Measurements from ENCODE around the gene MACROD1. TPM values are rescaled to one million over a fixed set of nuclear protein-coding genes. Genes with fewer than 3 reads are reported as not detected.
A peak's percentile ranks its signal among the peaks of the same experiment; 100 is the strongest.

MACROD1 gene
- total RNA-seq, 1 donor from 2014 or later: 168 TPM

DNA sequence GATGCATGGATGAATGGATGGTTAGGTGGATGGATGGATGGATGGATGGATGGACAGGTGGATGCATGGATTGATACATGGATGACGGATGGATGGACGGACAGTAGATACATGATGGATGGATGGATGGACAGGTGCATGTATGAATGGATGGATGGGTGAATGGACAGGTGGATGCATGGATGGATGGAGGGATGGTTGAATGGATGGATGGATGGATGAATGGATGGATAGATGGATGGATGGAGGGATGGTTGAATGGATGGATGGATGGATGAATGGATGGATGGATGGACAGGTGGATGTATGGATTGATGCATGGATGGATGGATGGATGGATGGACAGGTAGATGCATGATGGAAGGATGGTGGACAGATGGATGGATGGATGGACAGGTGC, 51.7 kb downstream of the MACROD1 start:
- DNase-seq (ENCODE audit: low read depth): no peak

DNA sequence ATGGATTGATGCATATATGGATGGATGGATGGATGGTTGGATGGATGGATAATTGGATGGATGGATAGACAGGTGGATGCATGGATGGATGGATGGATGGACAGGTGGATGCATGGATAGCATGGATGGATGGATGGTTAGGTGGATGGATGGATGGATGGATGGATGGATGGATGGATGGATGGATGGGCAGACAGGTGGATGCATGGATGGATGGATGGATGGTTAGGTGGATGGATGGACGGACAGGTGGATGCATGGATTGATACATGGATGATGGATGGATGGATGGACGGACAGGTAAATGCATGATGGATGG, 52.5 kb downstream of the MACROD1 start:
- DNase-seq (ENCODE audit: low read depth): no peak

DNA sequence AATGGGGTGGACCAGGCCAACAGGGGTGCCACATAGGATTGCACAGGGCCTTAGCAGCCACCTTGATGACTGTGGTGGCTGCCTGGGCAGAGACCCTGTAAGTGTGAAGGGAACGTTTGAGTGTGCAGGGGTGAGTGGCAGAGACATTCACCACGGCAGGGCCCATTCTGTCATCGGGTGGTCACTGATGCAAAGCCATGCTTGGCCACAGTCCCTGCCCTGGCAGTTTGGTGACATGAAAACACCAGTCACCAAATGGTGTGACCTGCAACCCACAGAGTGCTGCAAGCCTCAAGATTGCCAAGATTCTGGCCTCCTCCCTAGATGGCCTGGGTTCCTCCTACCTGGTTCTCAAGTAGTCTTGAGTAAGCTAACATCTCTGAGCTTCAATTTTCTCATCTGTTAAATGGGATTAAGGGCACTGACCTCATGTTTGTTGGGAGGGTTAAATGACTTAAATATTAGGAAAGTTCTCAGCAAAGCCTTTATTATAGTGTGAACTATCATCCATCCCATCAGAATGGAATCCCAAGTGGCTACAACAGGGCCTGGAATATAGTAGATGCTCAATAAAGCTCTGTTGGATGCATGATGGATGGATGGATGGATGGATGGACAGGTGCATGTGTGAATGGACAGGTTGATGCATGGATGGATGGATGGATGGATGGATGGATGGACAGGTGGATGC, 53.0 kb downstream of the MACROD1 start:
- no peak for DNase-seq (ENCODE audit: low read depth)

DNA sequence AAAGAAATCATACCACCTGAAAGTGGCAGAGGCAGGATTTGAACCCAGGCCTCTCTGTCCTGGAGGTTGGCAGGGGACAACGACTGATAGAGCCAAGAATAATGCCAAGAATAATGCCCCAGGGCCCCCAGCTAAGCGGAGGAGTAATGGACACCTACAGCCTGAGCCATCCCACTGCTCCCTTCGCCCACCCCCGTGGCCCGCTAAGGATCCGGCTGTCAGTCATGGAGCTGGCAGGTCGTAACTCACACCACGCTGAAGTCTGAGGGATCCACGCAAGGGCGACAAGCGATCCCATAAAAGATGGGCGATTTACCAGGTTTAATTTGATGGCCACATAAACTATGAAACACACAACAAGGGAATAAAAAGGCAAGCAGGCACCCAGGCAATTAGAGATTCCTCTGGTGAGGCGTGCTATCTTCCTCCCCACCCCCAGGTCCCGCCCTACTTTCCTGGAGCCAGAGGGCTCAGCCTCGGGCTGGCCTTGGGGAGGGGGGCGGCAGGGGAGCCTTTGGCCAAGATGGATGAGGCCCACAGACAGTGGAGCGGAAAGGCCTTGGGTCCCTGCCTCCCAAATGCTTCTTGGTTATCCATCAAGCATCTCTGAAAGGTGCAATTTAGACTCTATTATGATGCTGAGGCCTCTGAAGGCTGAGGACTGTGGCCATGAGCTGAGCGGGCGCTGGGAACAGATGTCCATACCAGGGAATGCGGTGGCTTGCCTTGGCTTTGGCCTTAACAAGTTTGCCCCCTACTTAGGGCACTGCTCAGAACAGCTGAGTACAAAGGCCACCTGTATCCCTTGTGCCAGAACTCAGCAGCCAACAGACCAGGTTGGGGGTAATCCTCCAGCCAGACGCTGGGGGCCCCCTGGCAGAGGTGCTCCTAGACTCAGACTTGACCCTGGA, 55.2 kb downstream of the MACROD1 start:
- DNase-seq (ENCODE audit: low read depth): peak; percentile 58

DNA sequence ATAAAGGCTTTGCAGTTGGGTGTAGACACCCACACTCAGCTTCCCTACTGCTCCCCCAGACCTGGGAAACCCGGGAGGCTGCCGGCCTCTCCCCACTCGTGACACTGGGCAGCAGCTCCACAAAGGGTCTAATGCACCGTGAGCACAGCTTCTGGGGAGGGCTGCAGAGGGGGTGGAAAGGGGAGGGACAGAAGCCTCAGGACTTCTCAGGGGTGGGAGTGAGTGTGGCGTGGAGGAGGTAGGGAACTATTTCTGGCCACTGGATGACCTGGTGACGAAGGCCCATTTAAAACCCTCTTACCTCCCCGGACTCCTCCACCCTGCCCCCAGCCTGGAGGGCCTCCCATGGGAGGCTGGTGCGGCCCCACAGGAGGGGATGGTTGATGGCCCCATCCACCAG, 56.6 kb downstream of the MACROD1 start:
- DNase-seq (ENCODE audit: low read depth): no peak

DNA sequence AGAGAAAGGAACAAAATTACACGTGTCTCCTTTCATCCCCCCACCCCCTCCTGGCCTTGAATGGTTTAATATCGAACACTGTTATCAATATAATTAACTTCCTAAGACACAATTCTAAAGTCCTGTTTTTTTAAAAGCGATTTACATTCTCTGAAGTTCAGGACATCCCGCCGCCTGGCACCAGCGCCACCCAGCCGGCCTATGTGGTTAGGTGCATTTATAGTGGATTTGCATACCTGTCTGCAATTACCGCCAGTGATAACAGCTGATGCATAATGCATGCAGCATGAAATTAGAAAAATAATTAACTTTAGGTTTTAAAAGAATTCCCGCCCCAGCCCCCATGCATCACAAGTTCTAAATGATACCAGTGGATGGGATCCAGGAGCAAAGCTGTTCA, 58.6 kb downstream of the MACROD1 start:
- DNase-seq (ENCODE audit: low read depth): no peak

DNA sequence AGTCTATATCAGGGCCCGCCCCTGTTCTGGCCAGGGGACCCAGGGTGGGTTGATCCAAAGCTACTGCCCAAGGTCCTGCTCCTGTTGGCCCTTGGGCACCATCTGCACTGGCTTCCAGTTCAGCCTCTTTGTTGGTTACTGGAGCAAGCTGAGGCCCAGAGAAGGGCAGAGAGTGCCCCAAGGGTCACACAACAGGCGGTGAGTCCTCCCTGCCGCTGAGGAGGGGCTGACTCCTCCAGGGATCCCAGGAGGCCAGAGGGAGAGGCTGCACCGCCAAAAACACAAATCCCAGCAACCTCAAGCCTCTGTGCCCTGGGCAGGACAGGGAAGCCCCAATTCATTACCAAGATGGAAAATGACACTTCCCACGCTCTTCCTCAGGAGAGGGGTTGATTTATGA, 61.3 kb downstream of the MACROD1 start:
- DNase-seq (ENCODE audit: low read depth): no peak

DNA sequence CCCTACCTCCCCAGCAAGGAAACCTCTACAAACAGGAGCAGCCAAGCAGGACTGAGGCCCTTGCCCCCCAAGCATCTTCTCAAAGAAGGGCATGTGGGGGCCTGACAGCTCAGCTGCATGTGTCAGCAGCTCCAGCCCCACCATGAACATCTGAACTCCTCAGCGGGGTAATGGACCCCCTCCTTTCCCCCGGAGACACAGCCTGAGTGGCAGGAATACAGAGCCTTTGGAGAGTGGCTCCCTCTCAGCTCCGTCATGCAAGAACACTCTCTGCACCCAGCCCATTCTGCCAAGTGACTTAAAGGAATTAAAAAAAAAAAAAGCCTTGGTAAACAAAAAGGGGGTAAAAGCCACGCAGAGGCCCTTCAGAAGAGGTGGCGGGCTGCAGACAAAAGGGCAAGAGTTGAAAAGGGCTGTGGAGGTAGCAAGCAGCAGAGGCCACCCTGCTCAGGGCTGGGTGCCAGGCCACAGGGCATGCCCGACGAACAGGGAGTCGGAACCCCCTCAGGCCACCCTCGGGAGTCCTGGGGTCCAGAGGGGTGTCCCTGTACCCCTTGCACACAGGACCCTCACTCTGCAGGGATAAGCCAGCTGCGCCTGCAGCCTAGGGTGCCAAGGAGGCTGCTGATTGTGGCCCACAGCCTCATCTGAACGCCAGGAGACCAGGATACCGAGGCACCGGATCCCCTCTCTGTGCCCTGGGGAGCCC, 62.5 kb downstream of the MACROD1 start:
- DNase-seq (ENCODE audit: low read depth): no peak

DNA sequence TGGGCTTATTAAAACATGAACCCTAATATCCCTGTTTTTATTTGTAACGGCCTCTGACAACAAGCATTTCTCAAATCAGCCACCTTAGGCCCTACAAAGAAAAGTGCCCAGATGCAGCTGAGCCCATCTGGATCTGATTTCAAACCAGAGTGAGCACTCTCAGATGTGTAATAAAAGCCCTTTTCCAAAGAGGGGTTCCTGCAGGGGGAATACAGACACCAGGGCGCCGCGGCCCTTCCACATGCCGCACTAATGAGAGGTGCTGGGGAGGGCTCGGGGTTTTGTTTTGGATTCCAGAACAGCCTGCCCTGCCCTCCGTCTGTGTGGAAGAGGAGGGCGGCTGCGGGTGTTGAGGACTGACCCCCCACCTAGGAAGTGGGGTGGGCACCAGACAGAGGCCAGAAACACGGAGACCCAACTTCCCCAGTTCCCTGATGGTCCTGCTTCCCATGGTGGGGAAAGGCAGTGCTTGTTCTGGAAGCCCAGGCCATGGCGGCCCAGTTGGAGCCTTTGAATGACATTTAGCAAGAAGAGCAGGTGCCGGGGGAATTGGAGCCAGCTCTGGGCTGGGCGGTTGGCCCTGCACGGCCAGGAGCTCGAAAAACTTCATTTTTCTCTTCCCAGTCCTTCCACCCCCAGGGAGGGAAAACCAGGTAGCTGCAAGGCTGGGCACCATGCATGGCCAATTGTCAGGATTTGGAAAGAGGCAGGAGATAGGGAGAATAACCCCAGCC, 63.7 kb downstream of the MACROD1 start:
- peak; percentile 41 for DNase-seq (ENCODE audit: low read depth)

DNA sequence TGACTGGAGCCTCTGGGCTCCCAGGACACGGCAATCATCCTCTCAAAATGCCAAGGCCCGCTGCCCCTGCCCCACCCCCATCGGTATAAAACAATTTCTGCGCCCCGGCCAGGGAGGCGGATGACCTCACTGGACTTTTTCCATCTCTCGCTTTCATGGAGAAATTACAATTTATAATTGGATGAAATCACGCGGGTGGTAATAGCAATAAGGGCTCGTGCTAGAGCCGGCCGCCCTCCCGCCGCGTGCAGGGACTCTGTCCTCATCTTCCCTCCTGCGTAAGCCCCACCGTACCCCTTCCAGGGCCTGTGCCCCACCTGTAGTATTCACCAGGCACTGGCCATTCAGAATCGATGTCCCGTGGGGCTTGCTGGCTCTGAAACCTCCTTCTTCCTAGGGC, 64.5 kb downstream of the MACROD1 start:
- no peak for DNase-seq (ENCODE audit: low read depth)

DNA sequence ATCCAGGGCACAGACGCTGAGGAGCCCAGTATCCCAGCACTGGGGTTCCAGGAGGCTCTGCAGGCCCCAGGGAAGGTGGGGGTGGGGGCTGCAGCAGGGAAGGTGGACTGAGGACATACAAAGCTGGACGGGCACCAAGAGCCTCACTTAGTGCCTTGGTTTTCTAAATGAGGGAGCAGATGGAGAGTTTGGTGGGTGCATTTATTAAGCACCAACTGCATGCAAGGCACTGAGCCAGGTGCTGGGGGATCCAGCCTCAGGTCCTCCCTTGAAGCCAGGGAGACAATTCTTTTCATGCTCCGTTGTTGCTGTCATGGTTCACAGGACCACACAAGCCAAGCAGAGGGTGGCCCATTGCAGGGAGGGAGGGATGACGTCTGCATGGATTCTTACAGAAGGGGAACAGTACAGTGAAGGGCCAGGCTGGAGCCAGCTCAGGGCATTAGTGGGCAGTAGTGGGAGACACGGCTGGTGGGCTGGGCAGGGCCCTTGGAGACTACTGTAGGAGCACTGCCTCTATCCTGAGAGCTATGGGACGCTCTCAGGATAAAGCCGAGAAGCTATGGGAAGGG, 65.0 kb downstream of the MACROD1 start:
- DNase-seq (ENCODE audit: low read depth): no peak

DNA sequence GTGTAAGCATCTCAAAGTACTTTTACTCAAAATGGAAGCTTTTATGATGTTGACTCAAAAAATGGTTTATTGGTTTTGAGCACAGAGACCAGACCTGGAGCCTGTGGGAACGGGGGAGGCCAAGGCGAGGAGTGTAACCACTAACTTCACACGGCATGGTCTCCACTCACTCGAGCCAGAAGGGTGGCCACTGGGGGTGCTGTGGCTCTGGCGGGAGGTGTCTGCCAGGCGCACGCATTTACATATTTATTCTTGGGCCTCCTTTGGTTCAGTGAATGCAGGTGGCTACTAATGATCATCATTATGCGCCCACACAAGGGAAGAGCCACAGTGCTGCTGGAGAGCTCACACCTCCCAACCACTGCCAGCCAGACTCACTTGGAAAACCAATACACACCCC, 65.6 kb downstream of the MACROD1 start:
- DNase-seq (ENCODE audit: low read depth): no peak

DNA sequence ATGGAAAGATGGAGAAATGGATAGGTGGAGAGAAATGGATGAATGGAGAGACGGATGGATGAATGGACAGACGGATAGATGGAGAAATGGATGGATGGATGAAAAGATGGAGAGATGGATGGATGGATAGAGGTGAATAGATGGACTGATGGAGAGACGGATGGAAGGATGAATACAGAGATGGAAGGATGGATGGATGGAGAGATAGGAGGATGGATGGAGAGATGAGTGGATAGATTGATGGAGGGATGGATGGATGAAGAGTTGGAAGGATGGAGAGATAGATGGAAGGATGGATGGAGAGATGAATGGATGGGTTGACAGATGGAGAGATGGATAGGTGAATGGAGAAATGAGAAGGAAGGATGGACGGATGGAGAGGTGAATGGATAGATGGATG, 66.5 kb downstream of the MACROD1 start:
- no peak for DNase-seq (ENCODE audit: low read depth)

DNA sequence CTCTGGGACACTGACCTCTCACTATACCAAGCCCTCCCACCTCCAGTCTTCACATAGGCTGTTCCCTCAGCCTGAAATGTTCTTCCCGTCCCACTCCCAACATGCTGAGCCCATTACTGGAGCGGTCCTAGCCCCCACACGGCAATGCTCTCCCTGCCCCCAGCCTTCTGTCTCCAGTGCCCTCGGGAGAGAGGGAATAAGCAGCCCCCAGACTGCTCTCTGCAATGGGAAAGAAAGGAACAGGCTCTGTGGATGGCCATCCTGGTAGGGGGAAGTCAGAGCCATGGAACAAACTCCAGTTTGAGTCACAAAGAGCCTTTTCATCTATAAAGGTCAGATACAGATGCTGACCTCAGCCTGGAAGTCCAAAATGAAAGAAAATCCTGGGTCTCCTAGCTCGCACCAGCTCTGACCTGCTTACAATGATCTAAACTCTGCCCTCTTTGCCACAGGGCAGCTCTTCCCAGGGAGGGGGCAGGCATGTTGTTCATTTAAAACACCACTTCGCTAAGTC, 67.5 kb downstream of the MACROD1 start:
- DNase-seq (ENCODE audit: low read depth): no peak

DNA sequence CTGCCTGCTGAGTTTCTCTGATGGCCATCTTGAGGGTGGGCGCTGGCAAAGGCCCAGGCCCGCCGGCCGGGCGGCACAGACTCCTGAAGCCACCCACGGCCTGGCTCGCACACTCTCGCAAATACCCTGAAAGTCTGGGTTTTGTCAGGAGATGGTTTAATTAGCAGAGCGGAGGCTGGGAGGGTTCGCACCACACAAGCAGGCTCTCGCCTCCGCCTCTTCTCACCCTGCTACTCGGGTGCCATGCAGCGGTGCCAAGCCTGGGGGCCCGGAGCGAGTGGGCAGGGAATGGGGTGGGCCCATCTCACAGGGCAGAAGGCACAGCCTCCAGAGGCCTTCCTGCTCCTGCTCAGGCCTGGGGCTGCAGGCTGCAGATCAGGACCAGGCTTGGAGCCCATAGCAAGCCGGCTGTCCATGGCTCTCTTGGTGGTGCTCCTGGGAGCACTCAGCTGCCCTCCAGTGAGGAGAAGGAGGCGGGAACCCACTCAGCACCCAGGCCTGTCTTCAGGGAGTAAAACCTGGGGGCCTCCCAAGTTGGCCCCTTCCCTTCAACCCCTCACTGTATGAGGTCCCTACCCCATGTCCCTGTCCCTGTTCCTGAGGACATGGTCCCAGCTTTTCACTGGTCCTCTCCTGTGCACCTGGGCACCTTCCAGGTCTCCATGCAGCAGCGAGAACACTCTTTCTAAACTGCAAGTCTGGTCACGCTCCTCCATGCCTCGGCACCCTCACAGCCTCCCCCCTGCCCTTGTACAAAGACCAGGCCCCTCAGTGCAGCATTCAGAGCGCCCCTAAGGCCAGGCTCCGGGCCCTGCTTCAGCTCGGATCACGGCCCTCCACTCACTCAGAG, 68.2 kb downstream of the MACROD1 start:
- no peak for DNase-seq (ENCODE audit: low read depth)

DNA sequence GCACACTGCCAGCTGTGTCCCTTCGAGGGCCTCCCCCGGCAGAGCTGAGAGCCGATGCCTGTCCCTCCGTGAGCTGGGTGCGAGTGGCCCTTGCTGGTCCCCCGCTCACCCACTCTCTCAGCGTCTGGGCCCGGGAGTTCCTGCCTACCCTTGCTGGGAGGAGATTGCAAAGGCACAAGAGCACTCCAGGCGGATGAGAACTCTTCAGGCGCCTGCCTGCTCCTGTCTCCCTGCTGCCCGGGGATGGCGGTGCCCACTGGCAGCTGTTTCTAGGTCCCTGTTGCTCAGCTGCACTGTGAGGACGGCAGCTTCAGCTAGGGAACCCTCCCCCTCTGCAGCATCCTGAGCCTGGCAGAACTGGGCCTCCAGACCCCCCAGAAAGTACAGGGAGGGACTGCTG, 69.1 kb downstream of the MACROD1 start:
- no peak for DNase-seq (ENCODE audit: low read depth)

DNA sequence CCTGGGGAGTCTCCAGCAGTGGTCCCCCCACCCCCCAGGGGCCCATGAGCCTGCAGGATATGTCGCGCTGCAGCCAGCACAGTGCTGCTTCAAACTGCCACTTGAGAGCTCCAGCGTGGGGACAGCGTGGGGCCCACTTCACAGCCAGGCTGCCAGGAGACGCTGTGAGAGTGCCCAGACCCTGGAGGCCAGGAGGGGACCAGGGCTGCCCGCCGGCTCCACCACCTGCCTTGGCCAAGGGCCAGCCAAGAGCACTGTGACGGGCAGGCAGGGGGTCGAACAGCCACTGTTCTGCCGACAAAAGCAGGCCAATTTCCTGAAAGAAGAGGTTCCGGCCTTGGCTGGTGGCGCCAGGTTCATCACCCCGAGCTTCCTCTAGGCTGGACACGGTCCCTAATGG, 70.0 kb downstream of the MACROD1 start:
- DNase-seq (ENCODE audit: low read depth): no peak

DNA sequence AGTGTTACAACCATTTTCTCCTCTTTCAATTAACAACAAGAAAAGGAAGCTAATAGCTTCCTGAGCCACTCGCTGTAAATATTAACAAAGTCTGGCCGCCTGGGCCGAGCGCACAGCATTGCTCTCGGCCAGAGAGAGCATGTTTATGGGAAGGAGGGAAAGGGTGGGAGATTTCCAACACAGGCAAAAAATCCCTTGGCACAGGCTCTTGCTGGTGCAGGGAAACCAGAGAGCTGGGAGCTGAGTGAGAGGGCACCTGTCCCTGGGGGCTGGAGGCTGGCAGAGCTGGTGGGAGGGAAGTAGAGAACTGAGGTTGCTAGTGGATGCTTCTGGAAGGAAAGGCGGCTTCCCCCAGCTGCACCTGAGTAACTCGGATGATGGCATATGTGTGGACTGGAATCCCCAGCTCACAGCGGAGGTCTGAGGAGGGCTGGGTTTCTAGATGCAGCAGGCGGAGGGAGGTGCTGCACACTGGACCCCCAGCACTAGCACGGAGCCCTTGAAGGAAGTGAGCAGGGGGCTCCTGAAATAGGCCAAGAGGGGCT, 70.6 kb downstream of the MACROD1 start:
- DNase-seq (ENCODE audit: low read depth): peak; percentile 51

DNA sequence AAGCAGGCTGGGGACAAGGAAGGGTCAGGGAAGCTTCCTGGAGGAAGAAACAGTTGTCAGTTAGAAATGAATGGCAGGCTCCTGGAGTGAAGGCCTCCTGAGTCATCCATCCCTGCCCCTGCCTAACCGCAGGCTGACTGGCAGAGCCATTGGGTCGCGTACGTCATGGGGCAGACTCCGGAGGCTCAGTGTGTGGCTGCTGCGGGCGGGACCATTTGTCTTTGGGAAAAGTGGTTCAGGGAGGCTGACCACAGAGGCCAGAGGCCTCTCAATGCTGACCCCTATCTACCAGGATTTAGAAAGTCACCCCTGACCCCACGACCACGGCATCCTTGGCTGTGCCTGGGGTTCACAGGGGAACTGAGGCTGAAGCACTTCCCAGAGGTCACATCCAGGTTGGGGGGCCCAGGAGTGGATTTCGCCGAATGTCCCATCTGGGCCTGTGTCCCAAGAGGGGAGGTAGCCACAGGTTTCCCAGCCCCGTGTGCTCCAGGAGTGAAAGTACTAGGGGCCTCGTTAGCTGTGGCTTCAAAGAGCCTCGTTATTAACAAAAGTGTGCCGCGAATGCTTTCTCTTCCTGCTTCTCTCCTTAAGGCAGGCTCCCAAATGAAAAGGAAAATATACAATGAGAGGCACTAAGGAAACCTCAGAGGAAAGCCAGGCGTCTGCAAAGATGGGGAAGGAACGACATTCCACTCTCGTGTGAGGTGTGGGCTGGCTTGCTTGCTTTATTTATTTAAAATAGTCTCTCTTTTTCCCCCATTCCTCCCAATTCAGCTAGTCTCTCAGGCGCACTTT, 71.3 kb downstream of the MACROD1 start:
- peak; percentile 98 for DNase-seq (ENCODE audit: low read depth)

All from myocyte (in vitro differentiated cells).